ENCODE results near the gene CLDN5.

GRCh38 chr22:19483481-19484244 is 40.5 kb downstream of the CLDN5 start:
- TF ChIP-seq POLR2A (IDR thresholded peaks at IDR 0.05), result no peak
- TF ChIP-seq, protein P1, sequence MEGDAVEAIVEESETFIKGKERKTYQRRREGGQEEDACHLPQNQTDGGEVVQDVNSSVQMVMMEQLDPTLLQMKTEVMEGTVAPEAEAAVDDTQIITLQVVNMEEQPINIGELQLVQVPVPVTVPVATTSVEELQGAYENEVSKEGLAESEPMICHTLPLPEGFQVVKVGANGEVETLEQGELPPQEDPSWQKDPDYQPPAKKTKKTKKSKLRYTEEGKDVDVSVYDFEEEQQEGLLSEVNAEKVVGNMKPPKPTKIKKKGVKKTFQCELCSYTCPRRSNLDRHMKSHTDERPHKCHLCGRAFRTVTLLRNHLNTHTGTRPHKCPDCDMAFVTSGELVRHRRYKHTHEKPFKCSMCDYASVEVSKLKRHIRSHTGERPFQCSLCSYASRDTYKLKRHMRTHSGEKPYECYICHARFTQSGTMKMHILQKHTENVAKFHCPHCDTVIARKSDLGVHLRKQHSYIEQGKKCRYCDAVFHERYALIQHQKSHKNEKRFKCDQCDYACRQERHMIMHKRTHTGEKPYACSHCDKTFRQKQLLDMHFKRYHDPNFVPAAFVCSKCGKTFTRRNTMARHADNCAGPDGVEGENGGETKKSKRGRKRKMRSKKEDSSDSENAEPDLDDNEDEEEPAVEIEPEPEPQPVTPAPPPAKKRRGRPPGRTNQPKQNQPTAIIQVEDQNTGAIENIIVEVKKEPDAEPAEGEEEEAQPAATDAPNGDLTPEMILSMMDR (IDR thresholded peaks at IDR 0.05), result no peak
